GM12874 (cell line): Measurements from ENCODE around the gene TMEM45B.

Source experiments
- TF ChIP-seq, protein P1 (sequence below): IDR thresholded peaks from 2 replicates; pipeline ENCODE4 v1.5.1; 2011; ENCODE audit warnings: low read depth, mild to moderate bottlenecking, control low read depth, low read length, moderate library complexity; ENCODE audit not compliant: insufficient read depth

The TMEM45B gene

DNA sequence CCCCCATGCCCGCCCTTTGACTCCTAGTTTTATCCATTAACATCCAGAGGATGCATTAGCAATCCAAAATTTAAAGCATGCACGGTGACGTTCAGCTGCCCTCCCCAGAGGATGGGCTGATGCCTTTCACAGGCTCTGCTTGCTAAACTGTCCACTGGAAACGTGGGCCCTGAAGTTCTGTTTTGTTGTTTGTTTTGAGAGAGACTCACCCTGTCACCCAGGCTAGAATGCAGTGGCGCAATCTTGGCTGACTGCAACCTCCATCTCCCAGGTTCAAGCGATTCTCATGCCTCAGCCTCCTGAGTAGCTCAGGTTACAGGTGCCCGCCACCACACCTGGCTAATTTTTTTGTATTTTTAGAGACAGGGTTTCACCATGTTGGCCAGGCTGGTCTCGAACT lies 40.4 kb downstream of the TMEM45B start:
- TF ChIP-seq, protein P1, sequence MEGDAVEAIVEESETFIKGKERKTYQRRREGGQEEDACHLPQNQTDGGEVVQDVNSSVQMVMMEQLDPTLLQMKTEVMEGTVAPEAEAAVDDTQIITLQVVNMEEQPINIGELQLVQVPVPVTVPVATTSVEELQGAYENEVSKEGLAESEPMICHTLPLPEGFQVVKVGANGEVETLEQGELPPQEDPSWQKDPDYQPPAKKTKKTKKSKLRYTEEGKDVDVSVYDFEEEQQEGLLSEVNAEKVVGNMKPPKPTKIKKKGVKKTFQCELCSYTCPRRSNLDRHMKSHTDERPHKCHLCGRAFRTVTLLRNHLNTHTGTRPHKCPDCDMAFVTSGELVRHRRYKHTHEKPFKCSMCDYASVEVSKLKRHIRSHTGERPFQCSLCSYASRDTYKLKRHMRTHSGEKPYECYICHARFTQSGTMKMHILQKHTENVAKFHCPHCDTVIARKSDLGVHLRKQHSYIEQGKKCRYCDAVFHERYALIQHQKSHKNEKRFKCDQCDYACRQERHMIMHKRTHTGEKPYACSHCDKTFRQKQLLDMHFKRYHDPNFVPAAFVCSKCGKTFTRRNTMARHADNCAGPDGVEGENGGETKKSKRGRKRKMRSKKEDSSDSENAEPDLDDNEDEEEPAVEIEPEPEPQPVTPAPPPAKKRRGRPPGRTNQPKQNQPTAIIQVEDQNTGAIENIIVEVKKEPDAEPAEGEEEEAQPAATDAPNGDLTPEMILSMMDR = no peak

DNA sequence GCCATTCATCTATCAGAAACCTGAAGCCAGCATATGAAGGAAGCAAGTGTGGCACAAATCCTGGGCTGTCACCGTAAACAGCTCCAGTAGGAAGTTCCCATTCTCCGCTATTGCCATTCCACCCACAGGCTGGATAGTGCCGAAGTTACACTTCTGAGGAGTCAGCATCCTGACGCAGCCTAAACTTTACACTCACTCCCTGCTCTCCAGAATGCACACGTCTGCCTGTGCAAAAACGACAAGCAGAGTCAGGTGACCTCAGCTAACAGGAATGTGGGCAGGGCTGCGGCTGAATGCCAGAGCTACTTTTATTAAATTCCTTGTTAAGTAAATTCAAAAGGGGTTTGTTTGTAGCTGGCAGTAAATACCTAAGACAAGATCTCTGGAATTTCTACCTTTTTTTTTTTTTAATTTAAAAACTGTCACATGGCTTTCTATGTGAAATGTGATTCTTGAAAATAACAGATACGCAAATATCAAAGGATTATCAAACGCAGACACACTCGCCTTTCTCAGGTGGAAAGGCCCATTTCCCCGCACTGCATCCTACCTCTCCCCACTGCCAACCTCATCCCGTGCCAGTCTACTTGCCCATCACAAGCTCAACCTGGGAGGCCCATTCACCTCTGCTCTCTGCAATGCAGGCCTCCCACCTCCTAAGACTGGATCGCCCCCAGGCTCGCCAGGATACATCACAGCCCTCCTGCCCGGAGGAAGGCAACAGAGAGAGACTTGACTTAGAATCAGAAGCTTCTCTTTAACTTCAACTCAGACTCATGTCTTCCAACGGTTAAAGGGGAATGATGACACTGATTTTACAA lies 46.3 kb downstream of the TMEM45B start:
- TF ChIP-seq, protein P1 = no peak

DNA sequence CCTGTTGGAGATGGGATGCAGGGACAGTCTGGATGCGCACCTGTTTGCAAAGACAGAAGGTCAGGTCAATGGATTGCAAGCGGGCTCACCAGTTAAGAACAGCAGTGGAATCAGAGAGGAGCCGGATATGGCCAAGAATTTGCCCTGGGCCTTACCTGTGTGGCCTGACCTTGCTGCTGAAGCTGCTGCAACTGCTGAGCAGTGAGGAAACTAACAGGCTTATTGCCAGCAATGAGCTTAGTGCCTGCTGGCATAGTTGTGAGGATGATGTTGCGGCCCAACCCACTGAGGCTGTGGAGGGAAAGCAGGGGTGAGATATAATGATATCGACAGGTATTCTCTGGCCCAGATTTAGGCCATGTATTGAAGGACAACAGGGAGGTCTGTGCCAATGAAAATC lies 49.2 kb downstream of the TMEM45B start:
- TF ChIP-seq, protein P1 = no peak

DNA sequence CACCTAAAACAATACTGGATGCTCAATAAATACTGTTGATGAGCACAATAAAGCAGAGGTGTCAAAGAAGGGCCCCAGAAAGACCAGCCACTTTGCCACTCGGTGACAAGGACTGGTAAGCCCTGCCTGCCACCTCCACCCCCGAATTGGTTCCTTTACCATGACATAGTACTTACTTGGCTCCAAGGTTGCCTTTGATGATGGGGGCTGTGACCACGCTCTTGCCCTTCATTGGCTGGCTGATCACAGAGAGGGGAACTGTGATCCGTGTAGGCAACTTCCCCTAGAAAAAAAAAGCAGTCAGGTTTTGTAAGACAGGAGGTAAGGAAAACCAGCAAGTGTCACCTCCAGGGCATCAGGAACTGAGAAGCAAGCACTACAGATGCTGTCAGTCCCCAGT lies 50.1 kb downstream of the TMEM45B start:
- TF ChIP-seq, protein P1 = no peak

DNA sequence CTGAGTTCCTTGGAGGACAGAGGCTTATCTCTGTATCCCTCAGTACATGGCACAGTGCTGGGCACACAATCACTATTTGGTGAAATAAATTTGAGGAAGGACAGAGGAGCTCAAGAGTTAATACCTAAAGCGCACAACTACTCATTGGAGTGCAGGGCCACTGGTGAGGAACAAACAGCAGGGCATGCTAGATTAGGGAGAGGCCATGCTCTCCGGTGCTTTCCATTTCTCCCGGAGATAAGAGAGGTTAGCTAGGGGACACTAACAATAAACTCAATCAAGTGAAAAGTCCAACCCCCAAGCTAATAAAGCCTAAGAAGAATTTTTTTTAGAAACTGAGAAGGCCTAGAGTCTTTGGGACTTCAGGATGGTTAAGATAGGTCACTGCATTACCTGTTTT lies 50.7 kb downstream of the TMEM45B start:
- TF ChIP-seq, protein P1 = no peak

DNA sequence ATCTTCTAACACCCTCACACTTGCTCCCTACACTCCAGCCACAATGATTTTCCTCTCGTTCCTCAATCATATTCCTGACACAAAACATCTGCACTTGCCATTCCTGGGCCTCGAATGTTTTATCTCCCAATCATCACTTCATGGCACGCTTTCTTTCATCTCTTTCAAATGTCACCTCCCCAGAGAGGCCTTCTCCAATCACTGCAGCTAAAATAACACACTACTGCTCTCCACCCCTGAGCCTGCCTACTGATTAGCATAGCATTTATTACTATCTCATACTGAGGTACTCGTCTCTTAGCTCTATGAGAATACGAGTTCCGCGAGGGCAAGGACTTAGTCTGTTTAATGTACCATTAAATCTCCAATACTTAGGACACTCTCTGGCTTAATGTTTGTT lies 56.3 kb downstream of the TMEM45B start:
- TF ChIP-seq, protein P1 = no peak

DNA sequence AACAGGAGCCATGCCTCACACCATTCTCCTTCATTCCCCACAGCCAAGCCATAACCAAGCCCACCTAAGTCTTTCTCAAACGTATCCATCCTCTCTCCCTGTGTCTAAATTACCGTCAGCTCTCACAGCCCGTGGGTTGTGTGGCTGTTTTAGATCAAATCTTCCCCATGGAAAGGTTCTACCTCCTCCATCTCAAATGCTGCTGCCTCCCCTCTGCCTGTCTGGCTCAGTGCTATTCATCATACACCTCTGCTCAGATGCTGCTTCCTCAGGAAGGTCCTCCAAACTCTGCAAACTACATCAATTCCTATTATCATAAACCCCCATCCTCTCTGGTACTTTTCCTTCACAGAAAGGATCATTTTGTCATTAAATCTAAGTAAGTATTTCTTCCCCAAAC lies 64.7 kb downstream of the TMEM45B start:
- TF ChIP-seq, protein P1 = no peak
